Kidney epithelial cell (primary cell): Measurements from ENCODE around the gene ANKRD12. TPM values are rescaled to one million over a fixed set of nuclear protein-coding genes. Genes with fewer than 3 reads are reported as not detected.

Experiments
- DNase-seq: peaks from one replicate; pipeline ENCODE4 v3.0.0-alpha.2; 2010; ENCODE audit warnings: low read depth
- H3K27me3 ChIP-seq: 2 replicates; pipeline ENCODE4 v1.6.0; 2011; ENCODE audit warnings: low read length; ENCODE audit not compliant: control insufficient read depth, insufficient read depth
- H3K36me3 ChIP-seq: 2 replicates; pipeline ENCODE4 v1.5.1; 2011; ENCODE audit warnings: low read length; ENCODE audit not compliant: control insufficient read depth, insufficient read depth
- H3K4me3 ChIP-seq: 2 replicates; pipeline ENCODE4 v1.5.1; 2011; ENCODE audit warnings: low read depth, mild to moderate bottlenecking, control low read depth, low read length
- total RNA-seq: library from RNA; depleted of rRNA; stranded (reverse); fragments of >200 nt; gene quantifications from 2 replicates; pipeline ENCODE4 v1.2.3, GENCODE V29; 2015
- TF ChIP-seq, protein P1 (sequence below): IDR thresholded peaks from 2 replicates; pipeline ENCODE4 v1.5.1; 2011; ENCODE audit warnings: mild to moderate bottlenecking, moderate library complexity, low read length, control low read depth, inconsistent platforms; ENCODE audit not compliant: insufficient read depth, poor library complexity, severe bottlenecking

Gene ANKRD12
- total RNA-seq, 1 donor from 2014 or later: 11.2 TPM

- Histone ChIP-seq H3K27me3 (no peaks in the 10 kb centered on the region), H3K36me3 (no peaks in the 10 kb centered on the region), H3K4me3 (no peak overlapping the region)
- TF ChIP-seq, protein P1, sequence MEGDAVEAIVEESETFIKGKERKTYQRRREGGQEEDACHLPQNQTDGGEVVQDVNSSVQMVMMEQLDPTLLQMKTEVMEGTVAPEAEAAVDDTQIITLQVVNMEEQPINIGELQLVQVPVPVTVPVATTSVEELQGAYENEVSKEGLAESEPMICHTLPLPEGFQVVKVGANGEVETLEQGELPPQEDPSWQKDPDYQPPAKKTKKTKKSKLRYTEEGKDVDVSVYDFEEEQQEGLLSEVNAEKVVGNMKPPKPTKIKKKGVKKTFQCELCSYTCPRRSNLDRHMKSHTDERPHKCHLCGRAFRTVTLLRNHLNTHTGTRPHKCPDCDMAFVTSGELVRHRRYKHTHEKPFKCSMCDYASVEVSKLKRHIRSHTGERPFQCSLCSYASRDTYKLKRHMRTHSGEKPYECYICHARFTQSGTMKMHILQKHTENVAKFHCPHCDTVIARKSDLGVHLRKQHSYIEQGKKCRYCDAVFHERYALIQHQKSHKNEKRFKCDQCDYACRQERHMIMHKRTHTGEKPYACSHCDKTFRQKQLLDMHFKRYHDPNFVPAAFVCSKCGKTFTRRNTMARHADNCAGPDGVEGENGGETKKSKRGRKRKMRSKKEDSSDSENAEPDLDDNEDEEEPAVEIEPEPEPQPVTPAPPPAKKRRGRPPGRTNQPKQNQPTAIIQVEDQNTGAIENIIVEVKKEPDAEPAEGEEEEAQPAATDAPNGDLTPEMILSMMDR: no peak
- DNase-seq: no peak
Observed at GRCh38 chr18:9097349-9097748, 39.2 kb upstream of the ANKRD12 start.

GRCh38 chr18:9100796-9101195, 35.8 kb upstream of the ANKRD12 start:
- H3K36me3 ChIP-seq: no peaks in the 10 kb centered on the region
- no peaks in the 10 kb centered on the region for H3K27me3 ChIP-seq
- no peak for DNase-seq
- TF ChIP-seq, protein P1: no peak
- H3K4me3 ChIP-seq: no peak overlapping the region

DNA sequence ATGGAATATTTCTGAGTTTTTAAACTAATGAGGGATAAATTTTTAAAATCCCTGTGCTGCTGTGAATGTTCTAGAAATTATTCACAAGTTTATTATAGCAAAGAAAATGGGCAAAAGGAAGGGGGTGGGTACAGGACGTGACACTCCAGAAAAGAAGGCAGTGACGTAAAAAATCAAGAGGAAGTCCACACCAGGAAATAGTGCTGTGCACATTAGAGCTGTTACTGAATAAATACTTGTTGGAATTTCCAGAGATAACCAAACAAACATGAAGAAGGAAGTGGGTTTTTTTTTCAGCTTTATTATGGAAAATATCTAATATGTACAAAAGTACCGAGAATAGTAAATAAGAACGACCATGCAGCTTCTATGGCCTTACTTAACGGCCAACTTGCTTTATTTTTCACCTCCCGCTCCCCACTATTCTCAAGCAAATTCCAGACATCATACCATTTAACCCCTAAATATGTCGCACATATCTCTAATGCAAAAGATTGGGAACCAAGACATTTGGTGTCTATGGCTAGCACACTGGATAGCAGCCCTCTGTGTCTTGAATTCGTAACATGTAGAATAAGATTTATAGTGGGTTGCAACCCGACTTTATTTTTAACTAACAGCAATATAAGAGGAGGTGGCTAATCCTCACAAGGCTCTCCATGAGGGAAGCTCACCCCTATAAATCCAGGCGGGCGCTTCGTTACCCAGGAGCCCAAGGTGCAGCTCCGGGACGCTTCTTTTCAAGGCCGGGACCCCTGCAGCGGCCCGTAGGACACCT, 34.7 kb upstream of the ANKRD12 start:
- Histone ChIP-seq H3K4me3 (peak overlapping the region; percentile 83), H3K27me3 (no peaks in the 10 kb centered on the region), H3K36me3 (no peaks in the 10 kb centered on the region)
- DNase-seq: peak; percentile 31
- TF ChIP-seq, protein P1: no peak

- DNase-seq: peak; percentile 60
- no peaks in the 10 kb centered on the region for H3K36me3 ChIP-seq
- no peaks in the 10 kb centered on the region for H3K27me3 ChIP-seq
- H3K4me3 ChIP-seq: peak within 1 kb of the TSS; percentile 83
- TF ChIP-seq, protein P1: no peak
Observed at GRCh38 chr18:9102508-9103375, 33.8 kb upstream of the ANKRD12 start, which contains the start of gene NDUFV2. TSS of gene NDUFV2 (plus strand) at chr18:9102699. CDS start at chr18:9102744, 45 bp downstream.

DNA sequence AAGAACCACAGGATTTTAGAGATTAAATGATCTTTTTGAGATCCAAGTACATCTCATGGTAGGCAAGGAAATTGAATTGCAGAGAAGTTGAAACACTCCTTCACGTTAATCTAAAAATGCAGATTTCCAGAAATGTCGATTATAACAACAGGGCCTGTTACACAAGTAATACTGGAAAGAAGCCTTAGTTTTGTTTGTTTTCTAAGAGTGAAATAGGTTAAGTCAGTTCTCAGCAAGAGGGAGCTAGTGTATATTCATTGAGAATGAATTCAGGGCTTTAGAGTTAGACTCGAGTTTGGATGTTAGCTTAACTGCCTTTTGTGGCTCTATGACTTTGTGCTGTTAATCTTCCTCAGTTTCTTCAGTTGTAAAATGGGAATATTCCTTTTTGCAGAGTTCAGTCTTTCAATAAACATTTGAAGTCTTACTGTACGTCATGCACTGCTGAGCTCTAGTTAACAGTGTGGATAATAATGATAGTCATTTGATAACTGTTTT, 33.2 kb upstream of the ANKRD12 start:
- Histone ChIP-seq H3K4me3 (peak overlapping the region; percentile 83), H3K36me3 (no peaks in the 10 kb centered on the region), H3K27me3 (no peaks in the 10 kb centered on the region)
- TF ChIP-seq, protein P1: peak; percentile 2
- DNase-seq: no peak
